GM21447 (cell line): ENCODE measurements around the gene LIPF.
A peak's percentile ranks its signal among the peaks of the same experiment; 100 is the strongest.
"Not testable (repeated sequence)": the region's sequence is repeated elsewhere in the genome, so short reads cannot be mapped to it uniquely, and the experiment has no call there.

Source experiments
- ATAC-seq: cut with Tn5 transposase; IDR thresholded peaks from one replicate; pipeline ENCODE4 v1.9.1; 2021; ENCODE audit not compliant: unreplicated experiment

The LIPF gene

DNA sequence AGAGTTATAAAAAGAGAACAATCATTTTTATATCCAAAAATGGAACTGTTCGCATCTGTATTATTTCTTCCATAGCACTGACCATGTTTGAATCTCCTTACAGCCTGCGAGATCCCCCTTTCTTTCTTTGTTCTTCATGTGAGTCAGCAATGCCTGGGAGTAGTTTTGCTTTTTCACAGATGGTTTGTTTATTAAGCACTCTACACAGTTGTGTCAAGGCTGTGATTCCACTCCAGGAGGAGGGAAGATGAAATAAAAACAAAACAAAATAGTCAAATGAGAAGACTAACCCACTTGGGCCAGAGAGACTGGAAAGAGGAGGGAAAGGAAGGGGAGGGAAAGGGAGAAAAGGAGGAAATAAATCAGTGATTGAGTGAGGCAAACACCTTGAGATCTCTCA lies 7.8 kb downstream of the LIPF start:
- ATAC-seq = no peak

DNA sequence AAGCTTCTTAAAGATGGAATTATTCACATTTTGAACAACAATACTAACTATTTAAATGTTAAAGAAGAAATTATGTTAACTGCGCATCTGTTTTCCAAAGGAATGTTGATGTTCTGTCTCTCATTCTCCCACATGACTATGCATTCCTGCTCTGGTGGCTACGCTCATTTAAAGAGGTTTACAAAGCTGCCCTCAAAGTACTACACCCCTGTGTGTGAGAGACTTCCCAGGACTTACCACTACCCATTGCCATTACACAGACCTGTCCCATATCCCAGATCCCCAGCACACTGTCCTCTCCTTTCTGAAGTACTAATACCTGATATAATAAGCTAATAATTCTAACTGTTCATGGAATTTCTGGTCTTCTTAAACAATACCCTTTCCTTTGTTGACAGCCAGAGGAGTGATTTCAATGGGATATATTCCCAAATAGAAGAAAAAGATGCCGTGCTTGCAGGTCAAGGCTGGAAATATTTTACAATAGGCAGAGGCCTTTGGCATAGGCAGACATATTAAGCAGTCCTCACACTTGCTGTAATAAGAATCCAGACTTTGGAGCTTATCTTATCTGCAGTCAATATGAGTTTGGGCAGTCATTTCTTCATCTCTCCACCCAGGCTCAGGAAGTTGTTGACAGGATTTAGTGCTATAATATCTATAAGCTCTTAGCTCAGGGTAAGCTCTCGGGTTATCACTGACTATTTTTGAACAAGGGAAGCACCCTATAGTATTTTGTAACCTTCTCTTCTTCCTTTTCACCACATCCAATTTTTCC lies 12.2 kb downstream of the LIPF start:
- no peak for ATAC-seq

DNA sequence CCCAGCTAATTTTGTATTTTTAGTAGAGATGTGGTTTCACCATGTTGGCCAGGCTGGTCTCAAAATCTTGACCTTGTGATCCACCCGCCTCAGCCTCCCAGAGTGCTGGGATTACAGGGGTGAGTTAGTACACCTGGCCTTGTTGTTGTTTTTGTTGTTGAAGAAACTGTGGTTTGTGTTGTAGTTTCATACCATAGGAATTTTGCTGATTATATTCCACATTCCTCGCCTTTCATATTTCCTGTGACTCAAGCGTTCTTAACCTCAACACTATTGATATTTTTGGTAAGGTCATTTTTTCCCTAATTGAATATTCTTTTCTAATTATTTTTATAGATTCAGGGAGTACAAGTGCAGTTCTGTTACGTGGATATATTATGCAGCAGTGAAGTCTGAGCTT lies 16.7 kb downstream of the LIPF start:
- no peak for ATAC-seq

DNA sequence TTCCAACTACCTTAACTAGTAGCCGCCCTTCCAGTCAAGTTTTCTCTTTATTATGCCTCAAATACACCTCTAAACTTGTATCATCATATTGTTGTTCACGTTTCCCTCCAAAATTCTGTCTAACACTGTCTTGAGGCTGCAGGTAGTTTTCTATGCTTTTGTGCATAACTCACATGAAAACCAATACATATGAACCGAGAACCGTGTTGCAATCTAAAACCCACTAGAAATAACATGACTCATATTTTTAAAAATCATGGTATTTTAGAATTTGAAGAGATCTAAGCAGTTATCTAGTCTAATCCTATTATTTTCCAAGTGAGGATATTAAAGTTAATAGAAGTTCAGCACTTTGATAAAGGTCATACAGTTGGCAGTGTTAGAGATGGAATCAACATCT lies 18.2 kb downstream of the LIPF start:
- no peak for ATAC-seq

DNA sequence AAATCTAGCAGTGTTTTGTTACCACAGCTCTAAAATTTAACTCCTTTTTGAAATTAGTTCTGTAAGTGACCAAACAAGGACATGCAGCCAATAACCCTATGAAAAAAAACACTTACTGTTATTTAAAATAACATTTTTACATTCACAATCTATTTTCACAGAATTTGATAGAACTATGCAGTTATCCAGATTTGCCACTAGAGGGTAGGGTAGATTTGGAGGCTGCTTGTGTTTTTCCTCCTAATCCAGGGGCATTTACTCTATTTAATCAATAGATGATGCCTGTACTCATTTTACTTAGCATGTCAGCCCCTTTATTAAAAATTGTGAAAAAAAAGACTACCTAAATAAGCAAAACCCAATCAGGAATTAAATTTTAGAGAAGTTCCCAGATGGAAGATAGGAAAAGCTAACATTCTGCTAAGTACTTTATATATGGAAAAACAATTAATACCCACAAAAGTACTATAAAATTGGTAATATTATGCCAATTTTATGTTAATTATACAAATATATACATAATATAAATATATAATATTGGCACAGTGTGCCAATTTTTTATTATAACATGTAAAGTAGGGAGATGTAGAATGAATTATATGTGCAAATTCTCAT lies 23.7 kb downstream of the LIPF start:
- ATAC-seq = no peak

DNA sequence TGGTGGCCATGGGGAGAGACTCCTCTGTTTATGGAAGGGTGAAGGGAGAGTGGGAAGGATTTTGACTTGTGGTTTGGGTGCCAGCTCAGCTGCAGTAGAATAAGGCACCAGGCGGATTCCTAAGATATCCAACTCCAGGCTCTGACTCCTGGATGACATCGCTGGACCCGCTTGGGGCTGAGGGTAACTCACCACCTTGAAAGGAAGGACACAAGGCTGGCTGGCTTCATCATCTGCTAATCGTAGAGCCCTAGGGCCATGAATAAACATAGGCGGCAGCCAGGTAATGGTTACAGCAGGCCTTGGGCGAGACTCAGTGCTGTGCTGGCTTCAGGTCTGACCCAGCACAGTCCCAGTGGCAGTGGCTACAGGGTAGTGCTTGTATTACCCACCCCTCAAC lies 25.1 kb downstream of the LIPF start:
- no peak for ATAC-seq

DNA sequence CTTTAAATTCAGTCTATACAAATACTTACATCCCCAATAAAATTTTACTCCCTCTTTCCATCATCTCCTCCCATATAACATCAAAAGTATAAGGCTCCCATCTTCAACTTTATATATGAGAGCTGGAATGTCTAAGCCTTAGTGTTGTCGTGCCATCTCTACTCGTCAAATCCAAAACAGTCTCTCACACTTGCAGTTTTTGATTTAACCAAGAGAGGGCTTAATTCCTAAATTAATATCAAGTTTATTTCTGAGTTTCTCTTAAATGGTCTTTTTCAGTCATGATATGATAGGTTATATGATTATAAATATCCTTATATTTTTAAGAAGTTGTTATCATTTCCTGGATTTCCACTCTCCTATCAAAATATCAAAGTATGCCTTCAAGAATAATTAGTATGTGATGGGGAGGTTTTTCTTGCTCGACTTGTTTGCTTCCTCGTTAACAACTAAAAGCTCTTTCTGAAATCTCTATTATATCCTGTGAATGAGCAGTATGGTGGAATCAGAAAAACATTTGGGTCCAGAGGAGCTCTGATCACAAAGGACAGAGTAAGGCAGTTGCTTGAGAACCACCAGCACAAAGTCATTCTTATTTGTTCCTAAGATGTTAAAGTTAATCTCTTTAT lies 29.3 kb downstream of the LIPF start:
- ATAC-seq = no peak

DNA sequence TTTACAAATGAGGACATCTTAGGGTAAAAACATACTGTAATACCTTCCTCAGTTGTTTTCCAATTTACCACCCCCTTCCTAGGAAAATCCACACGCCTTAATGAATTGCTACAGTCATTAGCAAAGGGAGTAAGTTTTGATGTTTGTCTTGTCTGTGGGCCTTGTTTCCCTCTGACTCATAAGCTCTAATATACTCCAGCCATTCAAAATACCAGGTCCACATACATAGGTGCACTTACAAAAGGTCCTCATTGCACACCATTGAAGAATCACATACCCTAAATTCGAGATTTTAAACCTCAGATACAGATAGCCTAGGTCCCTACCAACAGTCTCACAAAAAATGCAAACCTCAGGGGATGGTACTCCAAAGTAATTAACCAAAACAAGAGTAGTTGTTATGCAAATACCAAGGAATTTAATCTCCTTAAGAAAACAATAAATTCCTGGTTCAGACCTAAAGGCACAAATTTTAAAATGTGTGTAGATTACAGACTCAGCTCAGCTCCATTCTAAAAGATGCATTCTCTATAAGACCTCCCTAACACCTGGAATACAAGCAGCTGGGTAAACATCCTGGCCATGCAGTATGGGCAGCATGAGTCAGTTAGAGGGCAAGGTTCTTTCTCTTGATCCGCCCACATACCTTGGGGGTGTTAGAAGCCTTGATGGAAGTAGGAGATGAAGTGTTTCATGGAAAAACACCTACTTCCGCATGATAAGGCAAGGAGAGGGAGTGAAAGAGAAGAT lies 38.8 kb downstream of the LIPF start:
- no peak for ATAC-seq

DNA sequence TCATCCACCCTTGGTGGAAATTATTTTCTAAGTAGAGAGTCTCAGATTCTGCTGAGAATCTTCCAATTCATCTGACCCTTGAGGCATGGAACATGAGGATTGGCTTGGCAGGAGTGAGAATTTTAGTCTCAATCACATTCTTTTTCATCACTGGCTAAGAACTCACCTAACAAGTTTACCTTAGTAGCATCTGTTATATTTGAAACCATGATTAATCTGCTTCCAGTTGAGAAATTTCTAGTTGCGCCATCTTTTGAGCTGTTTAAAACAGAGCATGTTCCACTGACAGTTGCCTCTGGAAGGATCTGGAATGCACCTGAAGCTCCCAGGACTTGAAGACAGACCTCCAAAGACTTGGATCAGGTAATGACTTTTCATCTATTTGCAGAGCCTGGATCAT lies 41.7 kb downstream of the LIPF start, which contains the start of gene LIPK:
TSS of gene LIPK (plus strand) at position 292 of the 400 bp plus-strand sequence. CDS start 18,295 bp downstream, outside the sequence.
- ATAC-seq = no peak

DNA sequence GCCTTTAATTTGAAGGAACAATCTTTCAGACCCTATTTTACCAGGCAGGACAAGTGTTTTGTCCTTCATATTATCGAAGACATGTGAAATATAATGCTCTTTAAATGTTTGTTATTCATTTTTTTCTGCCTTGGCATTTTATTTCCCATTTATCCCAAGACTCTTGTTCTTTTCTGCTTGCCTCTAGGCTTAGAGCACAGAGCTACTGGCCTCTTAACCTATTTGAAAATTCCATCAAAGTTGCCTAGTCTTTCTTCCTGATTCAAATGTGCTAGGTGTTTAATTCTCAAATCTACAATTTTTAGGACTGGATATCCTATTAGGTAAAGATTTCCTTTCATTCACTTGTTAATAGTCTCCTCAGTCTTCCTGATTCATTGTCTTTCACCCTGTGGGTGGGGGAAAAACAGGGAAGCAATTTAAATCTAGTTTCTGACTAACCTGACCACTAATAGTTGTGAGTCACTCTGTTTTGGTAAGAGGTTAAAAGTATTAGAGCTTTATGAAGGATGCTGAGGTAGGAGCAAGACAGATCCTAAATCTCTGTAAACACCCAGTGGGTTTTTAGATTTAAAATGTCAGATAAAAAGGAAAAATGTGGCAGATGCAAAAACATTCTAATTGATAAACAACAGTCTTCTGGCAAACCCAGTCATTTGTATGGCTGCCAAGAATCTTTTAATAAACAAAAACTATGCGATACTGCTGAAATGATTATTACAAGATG lies 43.4 kb downstream of the LIPF start:
- no peak for ATAC-seq

DNA sequence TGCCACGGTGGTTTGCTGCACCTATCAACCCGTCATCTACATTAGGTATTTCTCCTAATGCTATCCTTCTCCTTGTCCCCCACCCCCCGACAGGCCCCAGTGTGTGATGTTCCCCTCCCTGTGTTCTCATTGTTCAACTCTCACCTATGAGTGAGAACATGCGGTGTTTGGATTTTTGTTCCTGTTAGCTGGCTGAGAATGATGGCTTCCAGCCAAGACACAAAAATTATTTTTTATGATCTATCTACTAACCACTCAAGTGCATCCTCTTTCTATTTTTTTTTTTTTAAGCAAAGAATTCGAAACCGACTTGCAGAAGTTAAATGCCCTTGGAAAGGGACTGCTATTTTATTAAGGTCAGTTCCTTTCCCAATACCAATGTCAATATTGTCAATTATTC lies 45.1 kb downstream of the LIPF start:
- not testable (repeated sequence) for ATAC-seq

DNA sequence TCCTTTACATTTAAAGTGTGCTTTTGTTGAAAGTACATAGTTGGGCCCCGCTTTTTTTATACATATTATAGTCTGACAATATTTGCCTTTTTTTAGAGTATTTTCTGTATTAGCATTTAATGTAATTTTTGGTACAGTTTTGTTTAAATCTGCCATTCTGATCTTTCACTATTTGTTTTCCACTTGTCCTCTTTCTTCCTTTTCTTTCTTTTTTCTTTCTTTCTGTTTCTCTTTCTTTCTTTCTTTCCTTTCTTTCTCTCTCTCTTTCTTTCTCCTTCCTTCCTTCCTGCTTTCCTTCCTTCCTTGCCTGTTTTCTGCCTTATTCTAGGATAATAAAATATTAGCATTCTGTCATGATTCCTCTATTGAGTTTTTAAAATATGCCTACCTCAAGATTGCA lies 51.3 kb downstream of the LIPF start:
- ATAC-seq = no peak

DNA sequence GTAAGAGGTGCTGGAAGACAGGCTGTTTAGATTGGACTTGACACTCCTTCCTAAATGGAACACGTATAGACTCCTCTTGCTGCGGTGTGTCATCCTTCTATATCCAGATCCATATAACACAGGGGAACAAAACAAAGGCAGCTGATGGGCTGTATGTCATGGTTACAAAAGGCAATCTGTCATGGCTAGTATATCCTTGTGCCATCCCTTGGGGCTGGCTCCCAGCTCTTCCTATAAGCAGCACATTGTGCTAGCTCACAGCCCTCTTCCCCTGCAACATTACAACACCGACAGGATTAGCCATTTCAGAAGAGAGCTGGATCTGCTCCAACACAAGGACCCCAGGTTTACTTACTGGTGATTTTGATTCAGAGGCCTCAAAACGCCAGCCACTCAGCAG lies 57.1 kb downstream of the LIPF start:
- ATAC-seq = no peak

DNA sequence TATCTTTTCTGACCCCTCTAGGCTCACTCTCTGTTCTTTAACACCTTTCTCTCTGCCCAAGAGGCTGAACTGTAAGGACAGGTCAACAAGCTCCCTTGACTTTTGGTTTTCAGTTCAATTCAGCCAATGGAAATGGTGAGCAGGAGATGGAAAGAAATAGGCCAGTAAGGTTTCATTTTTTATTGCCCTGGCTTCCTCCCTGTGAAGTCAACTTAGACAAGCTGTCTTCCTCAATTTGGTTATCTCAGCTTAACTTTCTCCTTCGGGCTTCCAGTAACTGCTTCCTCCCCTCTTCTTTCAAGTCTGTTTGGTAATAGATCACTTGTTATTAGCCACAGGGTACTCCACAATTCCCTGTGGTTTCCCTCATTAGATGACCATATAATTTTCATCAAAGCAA lies 61.6 kb downstream of the LIPF start:
- ATAC-seq = peak; percentile 58

DNA sequence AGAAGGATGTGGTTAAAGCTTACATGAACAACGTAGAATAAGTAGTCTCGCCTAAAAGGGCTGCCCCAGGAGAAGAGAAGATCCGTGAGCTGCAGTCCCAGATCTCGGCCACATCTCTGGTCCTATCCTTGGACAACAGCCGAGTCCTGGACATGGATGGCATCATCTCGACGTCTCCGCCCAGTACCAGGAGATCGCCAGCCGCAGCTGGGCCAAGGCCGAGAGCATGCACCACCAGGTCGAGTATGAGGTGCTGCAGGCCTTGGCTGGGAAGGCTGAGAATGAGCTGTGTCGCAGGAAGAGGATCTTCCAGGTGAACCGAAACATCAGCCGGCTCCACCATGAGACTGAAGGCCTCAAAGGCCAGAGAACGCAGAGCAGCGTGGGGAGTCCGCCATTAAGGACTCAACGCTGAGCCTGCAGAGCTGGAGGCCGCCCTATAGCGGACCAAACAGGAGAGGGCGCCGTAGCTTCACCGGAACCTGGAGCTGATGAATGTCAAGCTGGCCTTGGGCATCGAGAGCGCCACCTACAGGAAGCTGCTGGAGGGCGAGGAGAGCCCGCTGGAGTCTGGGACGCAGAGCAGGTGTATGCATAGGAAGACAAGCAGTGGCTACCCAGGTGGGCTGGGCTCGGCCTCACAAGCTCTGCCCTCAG lies 64.0 kb downstream of the LIPF start:
- ATAC-seq = no peak
